ENCODE measurements around the gene SEMA3B. TPM values are rescaled to one million over a fixed set of nuclear protein-coding genes. Genes with fewer than 3 reads are reported as not detected.

The SEMA3B gene
- total RNA-seq, 1 experiment from 2014 or later, result 6.4 TPM

DNA sequence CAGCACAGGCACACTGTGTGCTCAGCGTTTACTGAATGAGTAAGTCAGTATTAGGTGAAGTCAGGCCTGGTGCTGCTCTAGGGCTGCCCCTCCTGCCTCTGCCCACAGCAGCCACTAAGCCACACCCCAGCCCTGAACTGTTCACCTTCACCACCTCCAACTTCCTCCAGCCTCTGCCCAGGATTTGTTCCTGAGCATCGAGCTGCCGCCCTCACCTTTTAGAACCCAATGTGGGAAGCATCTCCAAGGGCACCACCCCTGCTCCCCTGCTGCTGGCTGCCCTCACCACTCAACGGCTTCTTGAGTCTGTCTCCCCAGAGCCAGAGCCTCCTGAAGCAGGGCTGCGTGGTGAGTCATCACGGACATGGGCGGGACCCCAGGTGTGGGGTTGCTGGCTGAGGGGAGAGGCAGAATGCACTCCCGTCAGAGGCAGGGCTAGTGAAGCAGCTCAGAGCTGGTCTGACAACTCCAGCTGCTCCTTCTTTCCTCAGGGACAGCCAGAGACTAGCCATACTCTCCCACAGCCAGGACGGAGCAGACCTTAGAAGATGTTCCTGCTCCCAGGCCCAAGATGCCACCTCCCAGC lies 47.8 kb downstream of the SEMA3B start:
- Histone ChIP-seq H2AK5ac (ENCODE audit: insufficient read length, low read length) (no peak overlapping the region), H2AFZ (ENCODE audit: low read length) (no peak overlapping the region), H3K79me2 (ENCODE audit: insufficient read depth, low read length) (peaks cover 5% of the 10 kb centered on the region; the same call in 1 of the 2 replicates), H2BK12ac (ENCODE audit: insufficient read length, low read depth, low read length) (no peak overlapping the region), H4K20me1 (ENCODE audit: control insufficient read depth, insufficient read depth, insufficient read length) (no peaks in the 10 kb centered on the region), H3K23me2 (ENCODE audit: insufficient read length, low read depth, low read length, poor library complexity, severe bottlenecking) (peaks cover 3% of the 10 kb centered on the region), H4K8ac (replicated peaks; ENCODE audit: insufficient read length, low read depth, low read length) (no peak overlapping the region), H4K91ac (ENCODE audit: insufficient read length, low read depth, low read length) (no peak overlapping the region), H3K9ac (ENCODE audit: extremely low read depth, insufficient read length, low read length) (no peak overlapping the region), H2BK5ac (ENCODE audit: insufficient read length, low read length) (no peak overlapping the region), H3K56ac (ENCODE audit: insufficient read length, low read depth, low read length) (no peak overlapping the region), H3K27me3 (ENCODE audit: insufficient read depth, low read length) (no peaks in the 10 kb centered on the region), H3K4me2 (ENCODE audit: insufficient read depth, insufficient read length, low read length) (no peak overlapping the region), H3K18ac (ENCODE audit: insufficient read length, low read depth, low read length) (no peak overlapping the region), H3K27ac (ENCODE audit: insufficient read length, low read depth, low read length) (no peak overlapping the region), H2BK120ac (ENCODE audit: low read depth, low read length, poor library complexity, severe bottlenecking) (no peak overlapping the region), H3K4me1 (ENCODE audit: insufficient read depth, low read length) (no peaks in the 10 kb centered on the region; the same call in 1 of the 2 replicates), H3T11ph (ENCODE audit: low read length) (no peak overlapping the region), H3K9me3 (ENCODE audit: control insufficient read depth, low read depth, low read length) (no peaks in the 10 kb centered on the region), H3K23ac (ENCODE audit: insufficient read length, low read depth, low read length) (no peak overlapping the region), H2BK15ac (ENCODE audit: low read depth, low read length) (no peak overlapping the region), H2BK20ac (ENCODE audit: low read depth, low read length, poor library complexity, severe bottlenecking) (no peak overlapping the region), H4K5ac (ENCODE audit: insufficient read length, low read depth, low read length) (no peak overlapping the region), H3K4ac (ENCODE audit: low read depth, low read length) (no peak overlapping the region), H3K14ac (ENCODE audit: insufficient read depth, low read length) (no peak overlapping the region), H3K79me1 (ENCODE audit: insufficient read depth, low read depth, low read length, poor library complexity, severe bottlenecking) (no peaks in the 10 kb centered on the region)
- Mint-ChIP-seq H3K36me3 (ENCODE audit: insufficient read depth in 1 of 3, low read depth in 3 of 3) (peaks cover 48 to 57% (median 56%) of the 10 kb centered on the region in 3 experiments), H3K4me3 (no peak overlapping the region; a peak in 1 of 5 replicates), H3K4me1 (peaks cover 15 to 30% of the 10 kb centered on the region in 2 experiments), H3K27me3 (ENCODE audit: low read depth) (no peaks in the 10 kb centered on the region), H3K9me3 (peaks cover 5 to 7% of the 10 kb centered on the region in 2 experiments), H3K27ac (peak overlapping the region in 2 of 3 experiments; percentile 3 to 79; a peak in 3 of 7 replicates)
- WGBS (ENCODE audit: extremely low coverage, insufficient read length, low lambda C conversion rate), result no CpG with 5 or more reads among the region's 9 CpGs
- peak; percentile 75 for DNase-seq
- TF ChIP-seq, protein P1, sequence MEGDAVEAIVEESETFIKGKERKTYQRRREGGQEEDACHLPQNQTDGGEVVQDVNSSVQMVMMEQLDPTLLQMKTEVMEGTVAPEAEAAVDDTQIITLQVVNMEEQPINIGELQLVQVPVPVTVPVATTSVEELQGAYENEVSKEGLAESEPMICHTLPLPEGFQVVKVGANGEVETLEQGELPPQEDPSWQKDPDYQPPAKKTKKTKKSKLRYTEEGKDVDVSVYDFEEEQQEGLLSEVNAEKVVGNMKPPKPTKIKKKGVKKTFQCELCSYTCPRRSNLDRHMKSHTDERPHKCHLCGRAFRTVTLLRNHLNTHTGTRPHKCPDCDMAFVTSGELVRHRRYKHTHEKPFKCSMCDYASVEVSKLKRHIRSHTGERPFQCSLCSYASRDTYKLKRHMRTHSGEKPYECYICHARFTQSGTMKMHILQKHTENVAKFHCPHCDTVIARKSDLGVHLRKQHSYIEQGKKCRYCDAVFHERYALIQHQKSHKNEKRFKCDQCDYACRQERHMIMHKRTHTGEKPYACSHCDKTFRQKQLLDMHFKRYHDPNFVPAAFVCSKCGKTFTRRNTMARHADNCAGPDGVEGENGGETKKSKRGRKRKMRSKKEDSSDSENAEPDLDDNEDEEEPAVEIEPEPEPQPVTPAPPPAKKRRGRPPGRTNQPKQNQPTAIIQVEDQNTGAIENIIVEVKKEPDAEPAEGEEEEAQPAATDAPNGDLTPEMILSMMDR (conservative IDR thresholded peaks at IDR 0.05), result no peak
